Aorta (tissue), 5 donors: ENCODE measurements around the gene SLC22A4. TPM values are rescaled to one million over a fixed set of nuclear protein-coding genes. Genes with fewer than 3 reads are reported as not detected.

Experiments used
- ATAC-seq: fragments of 200-7000 bp; cut with Tn5 transposase; one replicate; pipeline ENCODE4 v1.9.1; 2022; ENCODE audit warnings: moderate library complexity; ENCODE audit not compliant: low FRiP score
- DNase-seq, 2 donors: peaks; one replicate each; pipeline ENCODE4 v3.0.0-alpha.2; 2020
- H3K27ac ChIP-seq, 2 donors: one replicate each; pipeline ENCODE4 v1.5.1; 2013; ENCODE audit warnings: low read length in 2 of 2, mild to moderate bottlenecking in 2 of 2, moderate library complexity in 2 of 2, control low read depth in 1 of 2, inconsistent platforms in 1 of 2, low read depth in 1 of 2
- H3K27me3 ChIP-seq, 2 donors: one replicate each; pipeline ENCODE4 v1.6.1; 2013; ENCODE audit warnings: control low read depth in 1 of 2, low read length in 1 of 2, mild to moderate bottlenecking in 1 of 2, moderate library complexity in 1 of 2; ENCODE audit not compliant: insufficient read depth in 2 of 2, control insufficient read depth in 1 of 2
- H3K36me3 ChIP-seq, 2 donors: one replicate each; pipeline ENCODE4 v1.6.1; 2013; ENCODE audit warnings: control low read depth in 1 of 2, low read length in 1 of 2, mild to moderate bottlenecking in 1 of 2; ENCODE audit not compliant: insufficient read depth in 2 of 2, control insufficient read depth in 1 of 2
- H3K4me1 ChIP-seq, 2 donors: one replicate each; pipeline ENCODE4 v1.6.1; 2013; ENCODE audit warnings: low read length in 2 of 2, control low read depth in 1 of 2, mild to moderate bottlenecking in 1 of 2, moderate library complexity in 1 of 2; ENCODE audit not compliant: insufficient read depth in 2 of 2, control insufficient read depth in 1 of 2
- H3K4me3 ChIP-seq, 2 donors: one replicate each; pipeline ENCODE4 v1.5.1; 2013; ENCODE audit warnings: low read length in 2 of 2, control low read depth in 1 of 2, mild to moderate bottlenecking in 1 of 2
- H3K9me3 ChIP-seq: one replicate; pipeline ENCODE4 v1.6.1; 2013; ENCODE audit warnings: mild to moderate bottlenecking, low read length; ENCODE audit not compliant: control insufficient read depth
- WGBS, 2 donors: extraction: QIAGEN DNeasy Blood & Tissue Kit; methylation state at CpG; one replicate each; pipeline ENCODE4 v1.1.7; 2013; 5-methylcytosine and 5-hydroxymethylcytosine counted together
- intact Hi-C, 2 donors: fragments of 100-400 bp; cut with DNase I; formaldehyde crosslinking; loops; one replicate each; pipeline versions ENCODE4 v1.14.2 to v1.15.0; 2022
- polyA plus RNA-seq, 2 donors: library from polyadenylated mRNA; stranded (reverse); fragments of 200-250 nt; gene quantifications; one replicate each; pipeline ENCODE4 v1.2.3, GENCODE V29; 2013
- total RNA-seq, 2 donors: library from RNA; stranded (reverse); fragmentation: NEBNext Ultra II Directional; extraction: Animal tissue kit (Norgen Biotek cat#: 25700); gene quantifications; one replicate each; pipeline ENCODE4 v1.2.1, GENCODE V29; 2021
- donor health status: healthy with polysubstance abuse.
- donor health status: Bipolar disorder and iron deficiency.
- donor health status: DM: no; HTN: no; CAD: no.
- donor health status: DM: no; HTN: no; CAD: no.
- donor health status: DM: yes; HTN: yes; CAD: no.

Gene SLC22A4
- total and polyA plus RNA-seq, 4 donors = 1.3 to 5.5 (median 3.1) TPM

DNA sequence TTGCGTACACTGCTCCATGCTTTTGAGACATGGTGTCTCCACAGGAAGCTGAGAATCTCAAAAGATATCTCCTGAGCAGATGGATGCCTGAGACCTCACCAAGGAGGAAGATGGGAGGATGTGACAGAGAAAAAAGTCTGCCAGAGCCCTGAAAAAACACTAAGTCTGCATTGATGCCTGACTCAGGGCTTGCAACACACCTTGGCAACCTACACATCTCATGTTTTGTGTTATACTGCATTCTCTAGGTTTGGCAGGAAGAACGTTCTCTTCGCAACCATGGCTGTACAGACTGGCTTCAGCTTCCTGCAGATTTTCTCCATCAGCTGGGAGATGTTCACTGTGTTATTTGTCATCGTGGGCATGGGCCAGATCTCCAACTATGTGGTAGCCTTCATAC is 19.2 kb downstream of the SLC22A4 start:
- WGBS, 2 donors = 81 to 87% methylated on average over 4 of the region's 4 CpGs
- Histone ChIP-seq H3K9me3 (no peaks in the 10 kb centered on the region), H3K4me3 (no peak overlapping the region), H3K27me3 (no peaks in the 10 kb centered on the region), H3K36me3 (no peaks in the 10 kb centered on the region), H3K27ac (no peak overlapping the region), H3K4me1 (no peaks in the 10 kb centered on the region)
- no peak for DNase-seq
- intact Hi-C loops = no loop called here
- no peak for ATAC-seq

DNA sequence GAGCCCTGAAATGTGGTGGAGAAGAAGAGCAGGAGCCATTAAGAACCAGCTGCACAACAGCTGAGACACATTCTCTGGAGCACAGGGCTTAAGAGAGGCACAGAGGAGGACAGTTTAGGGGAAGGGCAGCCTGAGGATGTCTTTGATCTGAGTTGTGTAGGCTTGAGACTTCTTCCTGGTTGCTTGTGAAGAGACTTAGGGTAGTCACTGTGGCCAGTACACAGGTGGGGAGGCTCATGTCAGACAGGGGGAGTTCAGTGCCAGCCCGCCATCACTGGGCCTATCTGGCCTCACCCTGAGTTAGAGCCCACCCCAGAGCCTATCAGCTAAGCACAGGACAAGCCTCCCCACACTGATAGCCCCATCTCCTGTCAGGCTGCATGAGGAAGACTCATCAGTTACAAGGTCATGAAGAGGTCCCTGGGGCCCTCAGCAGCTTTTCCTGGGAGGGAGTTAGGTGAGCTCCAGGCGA is 19.8 kb downstream of the SLC22A4 start:
- H3K9me3 ChIP-seq = no peaks in the 10 kb centered on the region
- no peak overlapping the region for H3K27ac ChIP-seq
- no peak overlapping the region for H3K4me3 ChIP-seq
- no peaks in the 10 kb centered on the region for H3K27me3 ChIP-seq
- DNase-seq (no peak), ATAC-seq (no peak)
- WGBS, 2 donors = 98 to 99% methylated on average over 2 of the region's 2 CpGs
- intact Hi-C loops = no loop called here
- H3K4me1 ChIP-seq = no peaks in the 10 kb centered on the region
- H3K36me3 ChIP-seq = no peaks in the 10 kb centered on the region

DNA sequence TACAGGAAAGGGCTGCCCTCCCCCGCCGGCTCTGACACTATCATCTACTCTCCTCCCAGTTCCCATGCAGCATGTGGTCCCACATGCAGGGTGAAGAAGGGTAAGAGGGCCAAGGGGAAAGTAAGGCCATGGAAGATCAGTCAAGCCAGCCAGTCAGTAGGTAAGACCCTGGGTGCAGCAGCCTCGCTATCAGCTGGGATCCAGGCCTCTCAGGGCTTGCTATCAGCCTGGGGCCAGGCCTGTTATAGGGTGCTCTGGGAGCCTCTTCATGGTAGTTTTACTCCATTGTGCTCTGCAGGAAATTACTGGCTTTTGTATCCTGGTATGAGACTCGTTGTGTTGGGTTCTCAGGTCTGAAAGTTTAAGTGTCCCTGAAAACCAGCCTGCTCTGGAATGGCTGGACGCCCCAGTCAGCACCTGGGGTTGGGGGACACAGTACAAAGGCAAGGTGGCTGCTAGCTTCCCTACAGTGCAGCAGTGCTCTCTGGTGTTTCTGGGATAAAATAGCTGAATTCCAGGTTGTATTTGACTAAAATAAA is 21.4 kb downstream of the SLC22A4 start:
- WGBS, 2 donors = 85 to 88% methylated on average over 5 of the region's 5 CpGs
- intact Hi-C loops = no loop called here
- no peaks in the 10 kb centered on the region for H3K36me3 ChIP-seq
- no peak overlapping the region for H3K4me3 ChIP-seq
- no peaks in the 10 kb centered on the region for H3K9me3 ChIP-seq
- no peaks in the 10 kb centered on the region for H3K27me3 ChIP-seq
- no peak for DNase-seq
- H3K4me1 ChIP-seq = no peaks in the 10 kb centered on the region
- no peak for ATAC-seq
- H3K27ac ChIP-seq = no peak overlapping the region

DNA sequence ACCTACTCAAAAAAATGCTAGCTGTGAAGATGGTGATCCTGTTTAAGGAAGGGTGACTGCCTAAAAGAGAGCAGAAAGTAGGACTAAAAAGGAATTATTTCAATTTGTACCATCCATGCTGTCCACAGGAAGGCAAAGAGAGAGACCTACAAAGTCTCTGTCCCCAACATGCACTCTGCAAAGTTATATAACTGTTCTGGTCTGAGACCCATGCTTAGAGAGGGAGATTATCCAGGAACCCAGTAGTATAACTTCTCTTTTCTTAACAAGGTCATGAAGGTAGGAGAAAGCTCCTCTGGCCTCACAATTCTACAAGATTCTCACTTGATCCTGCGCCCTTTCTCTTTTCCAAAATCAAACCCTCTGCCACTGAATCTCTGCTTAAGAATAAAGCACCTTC is 25.8 kb downstream of the SLC22A4 start:
- intact Hi-C loops = no loop called here
- no peaks in the 10 kb centered on the region for H3K4me1 ChIP-seq
- H3K27me3 ChIP-seq = no peaks in the 10 kb centered on the region
- DNase-seq = no peak
- no peak for ATAC-seq
- no peak overlapping the region for H3K27ac ChIP-seq
- 92 to 95% methylated on average over 1 of the region's 1 CpG for WGBS, 2 donors
- H3K4me3 ChIP-seq = no peak overlapping the region
- H3K36me3 ChIP-seq = no peaks in the 10 kb centered on the region
- H3K9me3 ChIP-seq = no peaks in the 10 kb centered on the region

DNA sequence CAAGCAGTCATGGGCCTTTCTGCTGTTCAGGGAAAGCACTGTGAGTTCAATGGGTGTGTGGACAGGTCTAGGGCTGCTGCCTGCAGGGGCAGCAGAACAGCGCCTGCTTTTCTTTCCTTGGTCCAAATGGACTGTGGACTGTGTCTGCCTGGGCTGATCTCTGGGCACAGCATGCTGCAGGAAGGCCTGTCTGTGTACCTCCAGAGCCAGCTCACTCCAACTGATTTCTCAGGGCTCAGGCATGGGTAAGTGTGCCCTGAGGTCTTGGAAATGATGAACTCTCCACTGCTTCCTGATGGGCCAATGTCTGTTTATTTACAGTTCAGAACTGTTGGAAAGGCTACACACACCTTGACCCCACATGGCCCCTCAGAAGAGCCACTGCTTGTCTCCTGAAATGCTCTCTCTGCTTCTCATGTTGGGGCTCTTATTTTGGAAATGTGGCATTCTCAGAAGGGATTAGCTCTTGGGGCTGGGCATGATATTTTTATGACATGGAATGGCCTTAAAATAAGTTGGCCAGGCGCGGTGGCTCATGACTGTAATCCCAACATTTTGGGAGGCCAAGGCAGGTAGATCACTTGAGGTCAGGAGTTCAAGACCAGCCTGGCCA is 27.0 kb downstream of the SLC22A4 start:
- no peak overlapping the region for H3K27ac ChIP-seq
- H3K4me1 ChIP-seq = no peaks in the 10 kb centered on the region
- ATAC-seq (no peak), DNase-seq (no peak)
- no peaks in the 10 kb centered on the region for H3K27me3 ChIP-seq
- WGBS, 2 donors = 88 to 90% methylated on average over 3 of the region's 3 CpGs
- H3K9me3 ChIP-seq = no peaks in the 10 kb centered on the region
- H3K4me3 ChIP-seq = no peak overlapping the region
- H3K36me3 ChIP-seq = no peaks in the 10 kb centered on the region
- intact Hi-C loops = no loop called here

DNA sequence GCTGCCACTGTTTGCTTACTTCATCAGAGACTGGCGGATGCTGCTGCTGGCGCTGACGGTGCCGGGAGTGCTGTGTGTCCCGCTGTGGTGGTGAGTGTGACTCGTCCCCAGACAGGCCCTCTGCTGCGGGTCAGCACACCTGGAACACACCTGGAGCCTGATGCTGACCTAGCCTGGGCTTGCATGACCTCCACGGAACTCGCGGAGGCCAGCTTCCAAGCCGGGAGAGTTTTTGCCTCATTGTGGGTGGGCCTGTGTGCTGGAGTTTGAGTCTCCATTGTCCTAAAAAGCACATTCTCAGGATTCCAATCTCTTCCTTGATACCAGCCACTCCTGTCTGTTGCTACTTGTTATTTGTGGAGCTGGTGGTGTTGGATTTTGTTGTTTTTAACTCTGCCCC is 28.1 kb downstream of the SLC22A4 start:
- H3K4me3 ChIP-seq = no peak overlapping the region
- ATAC-seq = no peak
- WGBS, 2 donors = 74 to 76% methylated on average over 11 of the region's 11 CpGs
- H3K27ac ChIP-seq = no peak overlapping the region
- no peaks in the 10 kb centered on the region for H3K36me3 ChIP-seq
- no peaks in the 10 kb centered on the region for H3K27me3 ChIP-seq
- DNase-seq = no peak
- intact Hi-C loops = no loop called here
- H3K9me3 ChIP-seq = no peaks in the 10 kb centered on the region
- H3K4me1 ChIP-seq = no peaks in the 10 kb centered on the region

DNA sequence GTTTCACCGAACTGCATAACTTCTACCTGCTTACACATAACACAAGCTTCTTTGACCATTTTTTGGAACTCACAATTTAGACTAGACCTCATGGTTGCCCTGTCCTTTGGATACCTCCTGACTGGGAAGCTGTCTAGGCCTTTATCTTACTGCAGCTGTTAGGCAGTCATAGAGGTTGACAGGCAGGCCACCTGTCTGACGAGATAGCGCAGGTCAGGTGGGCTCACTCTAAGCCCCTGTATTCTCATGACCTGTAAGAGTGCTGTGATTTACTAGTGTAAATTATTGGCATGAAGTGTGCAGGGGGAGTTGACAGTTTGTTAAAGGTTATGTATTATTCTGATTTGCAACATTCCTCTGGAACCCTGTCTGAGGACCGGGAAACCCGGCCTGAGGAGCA is 29.0 kb downstream of the SLC22A4 start:
- no peaks in the 10 kb centered on the region for H3K27me3 ChIP-seq
- no peaks in the 10 kb centered on the region for H3K9me3 ChIP-seq
- H3K27ac ChIP-seq = no peak overlapping the region
- intact Hi-C loops = no loop called here
- H3K36me3 ChIP-seq = no peaks in the 10 kb centered on the region
- no peak overlapping the region for H3K4me3 ChIP-seq
- no peaks in the 10 kb centered on the region for H3K4me1 ChIP-seq
- WGBS, 2 donors = 95 to 97% methylated on average over 5 of the region's 5 CpGs
- DNase-seq (no peak), ATAC-seq (no peak)

DNA sequence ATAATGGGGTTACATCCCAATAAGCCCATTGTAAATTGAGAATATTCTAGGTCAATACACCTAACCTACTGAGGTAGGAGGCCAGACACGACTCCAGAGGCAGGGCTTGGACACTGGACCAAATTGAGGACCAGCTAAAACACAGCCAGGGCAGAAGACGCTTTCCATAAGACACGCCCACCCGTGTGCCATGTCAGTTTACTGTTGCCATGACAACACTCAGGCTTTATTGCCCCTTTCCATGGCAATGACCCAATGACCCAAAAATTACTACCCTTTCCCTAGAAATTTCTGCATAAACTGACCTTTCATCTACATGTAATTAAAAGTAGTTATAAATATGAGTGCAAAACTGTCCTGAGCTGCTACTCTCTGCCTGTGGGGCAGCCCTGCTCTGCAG is 31.5 kb downstream of the SLC22A4 start:
- ATAC-seq (no peak), DNase-seq (no peak)
- Histone ChIP-seq H3K27me3 (no peaks in the 10 kb centered on the region), H3K4me1 (no peaks in the 10 kb centered on the region), H3K9me3 (no peaks in the 10 kb centered on the region), H3K27ac (no peak overlapping the region), H3K4me3 (no peak overlapping the region), H3K36me3 (peaks cover 0 to 1% of the 10 kb centered on the region in 2 donors)
- 84 to 87% methylated on average over 4 of the region's 4 CpGs for WGBS, 2 donors
- intact Hi-C loops = no loop called here

DNA sequence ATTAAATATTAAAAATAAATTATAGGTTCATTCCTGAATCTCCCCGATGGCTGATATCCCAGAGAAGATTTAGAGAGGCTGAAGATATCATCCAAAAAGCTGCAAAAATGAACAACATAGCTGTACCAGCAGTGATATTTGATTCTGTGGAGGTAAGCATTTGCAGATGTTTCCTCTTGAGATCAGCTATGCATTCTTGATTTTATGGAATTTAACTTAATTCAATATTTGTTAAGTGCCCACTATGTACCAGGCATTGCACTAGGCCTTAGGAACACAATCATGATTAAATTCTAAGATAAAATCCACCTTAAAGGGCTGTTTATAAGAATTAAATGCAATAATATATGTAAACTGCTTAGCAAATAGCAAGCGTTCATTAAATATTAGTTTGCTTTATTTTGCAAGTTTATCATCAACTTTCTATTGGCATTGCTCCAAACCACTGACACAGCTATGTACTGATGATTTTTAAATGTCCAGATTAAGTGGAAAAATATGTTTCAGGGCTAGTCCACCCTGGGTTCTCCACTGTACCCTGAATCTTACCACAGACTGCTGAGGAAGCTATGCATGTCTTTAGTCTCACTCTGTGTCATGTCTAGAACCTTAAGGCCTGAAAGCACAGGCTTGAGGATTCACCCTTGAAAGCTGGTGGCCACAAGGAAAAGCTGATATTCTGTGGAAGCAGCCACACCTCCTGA is 33.2 kb downstream of the SLC22A4 start:
- Histone ChIP-seq H3K4me1 (no peaks in the 10 kb centered on the region), H3K27ac (no peak overlapping the region), H3K4me3 (no peak overlapping the region), H3K9me3 (no peaks in the 10 kb centered on the region), H3K36me3 (peaks cover 0 to 3% of the 10 kb centered on the region in 2 donors), H3K27me3 (no peaks in the 10 kb centered on the region)
- WGBS, 2 donors = 94% methylated on average over 2 of the region's 2 CpGs
- DNase-seq (no peak), ATAC-seq (no peak)
- intact Hi-C loops = no loop called here
